ENCODE measurements around the gene STIM2.

The STIM2 gene

GRCh38 chr4:26955241-26955640 lies 94.6 kb downstream of the STIM2 start:
- TF ChIP-seq TCF12 (IDR thresholded peaks at IDR 0.05; ENCODE audit: low read depth) (no peak), FOXM1 (IDR thresholded peaks at IDR 0.05; ENCODE audit: borderline replicate concordance, low read depth) (no peak), CREB1 (IDR thresholded peaks at IDR 0.05; ENCODE audit: low read depth) (no peak), ZBTB7A (IDR thresholded peaks at IDR 0.05; ENCODE audit: low read depth) (no peak), REST (IDR thresholded peaks at IDR 0.05; ENCODE audit: low read depth) (no peak), YY1 (IDR thresholded peaks at IDR 0.05; ENCODE audit: low read depth) (no peak), RAD21 (IDR thresholded peaks at IDR 0.05; ENCODE audit: low read depth) (no peak), EP300 (IDR thresholded peaks at IDR 0.05; ENCODE audit: borderline replicate concordance) (no peak), NFIC (IDR thresholded peaks at IDR 0.05) (no peak), TAF1 (IDR thresholded peaks at IDR 0.05; ENCODE audit: low read depth) (no peak), USF1 (IDR thresholded peaks at IDR 0.05) (no peak), TEAD4 (IDR thresholded peaks at IDR 0.05) (no peak), EGR1 (IDR thresholded peaks at IDR 0.05) (no peak), CEBPB (IDR thresholded peaks at IDR 0.05) (no peak), MAX (IDR thresholded peaks at IDR 0.05) (no peak)

GRCh38 chr4:26958925-26959653 lies 98.4 kb downstream of the STIM2 start:
- no peak for TF ChIP-seq TCF12 (IDR thresholded peaks at IDR 0.05; ENCODE audit: low read depth)
- TF ChIP-seq RAD21 (IDR thresholded peaks at IDR 0.05; ENCODE audit: low read depth), result no peak
- TF ChIP-seq TAF1 (IDR thresholded peaks at IDR 0.05; ENCODE audit: low read depth), result no peak
- no peak for TF ChIP-seq REST (IDR thresholded peaks at IDR 0.05; ENCODE audit: low read depth)
- no peak for TF ChIP-seq EP300 (IDR thresholded peaks at IDR 0.05; ENCODE audit: borderline replicate concordance)
- TF ChIP-seq ZBTB7A (IDR thresholded peaks at IDR 0.05; ENCODE audit: low read depth), result no peak
- no peak for TF ChIP-seq NFIC (IDR thresholded peaks at IDR 0.05)
- no peak for TF ChIP-seq TEAD4 (IDR thresholded peaks at IDR 0.05)
- no peak for TF ChIP-seq EGR1 (IDR thresholded peaks at IDR 0.05)
- no peak for TF ChIP-seq CEBPB (IDR thresholded peaks at IDR 0.05)
- TF ChIP-seq YY1 (IDR thresholded peaks at IDR 0.05; ENCODE audit: low read depth), result no peak
- TF ChIP-seq FOXM1 (IDR thresholded peaks at IDR 0.05; ENCODE audit: borderline replicate concordance, low read depth), result no peak
- TF ChIP-seq MAX (IDR thresholded peaks at IDR 0.05), result no peak
- TF ChIP-seq USF1 (IDR thresholded peaks at IDR 0.05), result no peak
- no peak for TF ChIP-seq CREB1 (IDR thresholded peaks at IDR 0.05; ENCODE audit: low read depth)

- no peak for TF ChIP-seq USF1 (IDR thresholded peaks at IDR 0.05)
- no peak for TF ChIP-seq ZBTB7A (IDR thresholded peaks at IDR 0.05; ENCODE audit: low read depth)
- TF ChIP-seq YY1 (IDR thresholded peaks at IDR 0.05; ENCODE audit: low read depth), result no peak
- TF ChIP-seq RAD21 (IDR thresholded peaks at IDR 0.05; ENCODE audit: low read depth), result no peak
- TF ChIP-seq TAF1 (IDR thresholded peaks at IDR 0.05; ENCODE audit: low read depth), result no peak
- no peak for TF ChIP-seq REST (IDR thresholded peaks at IDR 0.05; ENCODE audit: low read depth)
Observed at GRCh38 chr4:26959654-26960047, 99.0 kb downstream of the STIM2 start.

GRCh38 chr4:26962720-26963119 lies 102.1 kb downstream of the STIM2 start:
- TF ChIP-seq EP300 (IDR thresholded peaks at IDR 0.05; ENCODE audit: borderline replicate concordance) (no peak), CREB1 (IDR thresholded peaks at IDR 0.05; ENCODE audit: low read depth) (no peak), USF1 (IDR thresholded peaks at IDR 0.05) (no peak), EGR1 (IDR thresholded peaks at IDR 0.05) (no peak), MAX (IDR thresholded peaks at IDR 0.05) (no peak), NFIC (IDR thresholded peaks at IDR 0.05) (no peak), TAF1 (IDR thresholded peaks at IDR 0.05; ENCODE audit: low read depth) (no peak)
